NCI-H226 (cell line): ENCODE measurements around the gene CLDN9.
A peak's percentile ranks its signal among the peaks of the same experiment; 100 is the strongest.

Experiments used
- DNase-seq: peaks from one replicate; pipeline ENCODE4 v3.0.0-alpha.2; 2015

Gene CLDN9

GRCh38 chr16:3012828-3013420, at the start of gene CLDN9:
TSS of gene CLDN9 (plus strand) at chr16:3012923. CDS start at chr16:3013363, 440 bp downstream.
- DNase-seq: no peak

GRCh38 chr16:2963074-2963722, 49.5 kb upstream of the CLDN9 start:
- peak; percentile 17 for DNase-seq

- DNase-seq: peak; percentile 77
Observed at GRCh38 chr16:2963723-2964474, 48.8 kb upstream of the CLDN9 start, which contains the start of gene KREMEN2. TSS of gene KREMEN2 (plus strand) at chr16:2964275. CDS start at chr16:2964521, 246 bp downstream.

- peak; percentile 78 for DNase-seq
Observed at GRCh38 chr16:2964475-2965336, 48.0 kb upstream of the CLDN9 start.

GRCh38 chr16:2966043-2966807, 46.5 kb upstream of the CLDN9 start:
- no peak for DNase-seq

GRCh38 chr16:2966808-2967191, 45.9 kb upstream of the CLDN9 start:
- DNase-seq: no peak

- no peak for DNase-seq
Observed at GRCh38 chr16:2967211-2967631, 45.5 kb upstream of the CLDN9 start.

- DNase-seq: no peak
Observed at GRCh38 chr16:2967721-2968161, 45.0 kb upstream of the CLDN9 start.

- DNase-seq: no peak
Observed at GRCh38 chr16:2968368-2968737, 44.4 kb upstream of the CLDN9 start.

GRCh38 chr16:2968738-2969544, 43.8 kb upstream of the CLDN9 start, which contains the start of gene PAQR4:
TSS of gene PAQR4 (plus strand) at chr16:2969348. CDS start at chr16:2969675, 327 bp downstream.
- peak; percentile 85 for DNase-seq

- peak; percentile 60 for DNase-seq
Observed at GRCh38 chr16:2969545-2970521, 42.9 kb upstream of the CLDN9 start.

- no peak for DNase-seq
Observed at GRCh38 chr16:2970563-2970962, 42.2 kb upstream of the CLDN9 start.

GRCh38 chr16:2971134-2971984, 41.4 kb upstream of the CLDN9 start:
- no peak for DNase-seq

- no peak for DNase-seq
Observed at GRCh38 chr16:2971985-2972784, 40.5 kb upstream of the CLDN9 start.

GRCh38 chr16:2973093-2973492, 39.6 kb upstream of the CLDN9 start:
- no peak for DNase-seq

- no peak for DNase-seq
Observed at GRCh38 chr16:2973605-2974318, 39.0 kb upstream of the CLDN9 start.
